AG09319 (cell line): ENCODE results near the gene EXPH5.
"Not testable (repeated sequence)": the region's sequence is repeated elsewhere in the genome, so short reads cannot be mapped to it uniquely, and the experiment has no call there.

Experiments used
- DNase-seq: peaks from one replicate; pipeline ENCODE4 v3.0.0-alpha.2; 2010; ENCODE audit warnings: low read depth; ENCODE audit errors: extremely low read depth
- CTCF ChIP-seq: IDR thresholded peaks from 2 replicates; pipeline ENCODE4 v1.5.1; 2011; ENCODE audit warnings: low read depth, mild to moderate bottlenecking, inconsistent platforms, low read length, moderate library complexity

EXPH5 gene

GRCh38 chr11:108593214-108593922 lies at the start of gene EXPH5:
Gene EXPH5 (minus strand): TSS chr11:108593768. CDS start chr11:108593536, 232 bp downstream.
- TF ChIP-seq CTCF, result peak; percentile 4
- no peak for DNase-seq

GRCh38 chr11:108641752-108642151 lies 48.2 kb upstream of the EXPH5 start:
- DNase-seq, result not testable (repeated sequence)

- no peak for TF ChIP-seq CTCF
- DNase-seq, result no peak
These were observed 45.6 kb upstream of the EXPH5 start for GRCh38 chr11:108639146-108639545.

GRCh38 chr11:108636222-108636621 lies 42.7 kb upstream of the EXPH5 start:
- TF ChIP-seq CTCF, result no peak
- DNase-seq, result no peak

- no peak for DNase-seq
- TF ChIP-seq CTCF, result no peak
These were observed 41.5 kb upstream of the EXPH5 start for GRCh38 chr11:108635106-108635505.

- TF ChIP-seq CTCF, result no peak; the same call in 1 of the 2 replicates
- DNase-seq, result no peak
These were observed 38.6 kb upstream of the EXPH5 start for GRCh38 chr11:108632041-108632704.

DNA sequence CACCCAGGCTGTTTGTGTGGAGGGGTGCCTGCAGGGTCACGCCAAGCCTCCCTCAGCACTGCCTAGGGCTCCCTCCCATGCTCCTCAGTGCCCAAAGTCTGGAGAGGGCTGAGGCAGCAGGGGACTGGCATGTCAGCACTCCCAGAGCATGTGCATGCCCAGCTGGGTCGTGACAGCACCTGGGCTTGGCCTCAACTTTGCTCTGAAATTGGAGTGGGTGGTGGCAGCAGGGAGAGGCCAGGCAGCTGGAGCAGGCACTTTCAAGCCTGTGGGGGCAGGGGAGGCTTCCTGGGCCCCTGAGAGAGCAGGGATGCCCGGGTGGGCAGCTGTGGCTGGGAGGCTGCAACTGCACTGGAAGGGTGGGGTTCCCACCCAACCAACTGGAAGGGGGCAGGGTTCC lies 35.7 kb upstream of the EXPH5 start:
- no peak for DNase-seq

More for the DNA sequence above, 35.7 kb upstream of the EXPH5 start:
- no peak for TF ChIP-seq CTCF
